IPS-20b (cell line): ENCODE measurements around the gene GSTO2.

Source experiments
- H3K27ac ChIP-seq: one replicate; pipeline ENCODE4 v1.5.1; 2013; ENCODE audit warnings: low read length
- H3K27me3 ChIP-seq: 2 replicates; pipeline ENCODE4 v1.6.1; 2013; ENCODE audit warnings: mild to moderate bottlenecking, low read length, inconsistent platforms; ENCODE audit not compliant: insufficient read depth
- H3K36me3 ChIP-seq: 2 replicates; pipeline ENCODE4 v1.6.1; 2013; ENCODE audit warnings: low read depth, mild to moderate bottlenecking, inconsistent platforms, low read length, moderate library complexity; ENCODE audit not compliant: insufficient read depth
- H3K4me1 ChIP-seq: 2 replicates; pipeline ENCODE4 v1.6.1; 2013; ENCODE audit warnings: mild to moderate bottlenecking, control low read depth, inconsistent platforms, low read length, moderate library complexity; ENCODE audit not compliant: insufficient read depth
- H3K4me3 ChIP-seq: 2 replicates; pipeline ENCODE4 v1.5.1; 2013; ENCODE audit warnings: mild to moderate bottlenecking, low read length, inconsistent platforms
- H3K9ac ChIP-seq: 2 replicates; pipeline ENCODE4 v1.6.1; 2013; ENCODE audit warnings: low read depth, mild to moderate bottlenecking, inconsistent platforms, low read length, moderate library complexity
- H3K9me3 ChIP-seq: 2 replicates; pipeline ENCODE4 v1.6.1; 2013; ENCODE audit warnings: mild to moderate bottlenecking, low read depth, low read length, inconsistent platforms; ENCODE audit not compliant: insufficient read depth

The GSTO2 gene

GRCh38 chr10:104332243-104333031 is 63.5 kb downstream of the GSTO2 start:
- H3K4me1 ChIP-seq = peaks cover 79% of the 10 kb centered on the region
- no peaks in the 10 kb centered on the region for H3K27me3 ChIP-seq
- H3K9me3 ChIP-seq = no peaks in the 10 kb centered on the region
- peaks cover 4% of the 10 kb centered on the region; the same call in 1 of the 2 replicates for H3K36me3 ChIP-seq
- peak overlapping the region; percentile 35; the same call in 1 of the 2 replicates for H3K4me3 ChIP-seq
- H3K9ac ChIP-seq = peak overlapping the region; percentile 79; the same call in 1 of the 2 replicates
- peak overlapping the region; percentile 64 for H3K27ac ChIP-seq

DNA sequence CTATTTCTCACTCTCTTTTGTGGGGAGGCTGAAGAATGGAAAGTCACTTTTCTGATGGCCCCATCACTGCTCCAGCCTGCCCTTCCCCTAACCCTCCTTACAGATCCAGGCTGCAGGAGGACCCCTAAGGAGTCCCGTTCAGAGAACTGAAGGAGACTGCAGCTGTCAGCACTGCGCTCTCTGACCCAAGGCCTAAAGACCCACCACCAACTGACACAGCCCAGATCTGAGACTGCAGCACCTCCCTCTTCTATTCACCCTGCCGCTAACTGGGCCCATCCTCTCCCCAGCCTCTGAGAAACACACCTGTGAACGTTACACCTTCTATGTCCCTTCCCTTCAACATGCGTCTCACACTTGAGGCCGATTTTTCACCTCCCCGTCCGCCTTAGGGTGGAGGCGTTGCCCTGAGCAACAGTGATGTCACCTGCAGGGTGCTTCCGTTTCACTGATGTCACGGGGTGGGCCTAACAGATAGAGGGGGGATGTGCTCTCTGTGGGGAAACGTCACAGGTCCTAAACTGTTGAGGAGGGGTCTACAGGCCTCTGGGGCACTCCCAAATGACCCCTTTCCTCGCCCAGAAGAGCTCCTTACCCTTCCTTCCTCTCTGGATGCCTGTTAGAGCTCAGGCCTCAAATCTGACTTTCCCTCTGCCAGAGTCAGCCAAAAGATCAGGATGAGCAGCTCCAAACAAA is 64.2 kb downstream of the GSTO2 start:
- H3K4me3 ChIP-seq = no peak overlapping the region; the same call in 1 of the 2 replicates
- H3K9ac ChIP-seq = no peak overlapping the region
- no peaks in the 10 kb centered on the region for H3K27me3 ChIP-seq
- H3K27ac ChIP-seq = peak overlapping the region; percentile 64
- peaks cover 4% of the 10 kb centered on the region; the same call in 1 of the 2 replicates for H3K36me3 ChIP-seq
- H3K4me1 ChIP-seq = peaks cover 71% of the 10 kb centered on the region
- H3K9me3 ChIP-seq = no peaks in the 10 kb centered on the region

DNA sequence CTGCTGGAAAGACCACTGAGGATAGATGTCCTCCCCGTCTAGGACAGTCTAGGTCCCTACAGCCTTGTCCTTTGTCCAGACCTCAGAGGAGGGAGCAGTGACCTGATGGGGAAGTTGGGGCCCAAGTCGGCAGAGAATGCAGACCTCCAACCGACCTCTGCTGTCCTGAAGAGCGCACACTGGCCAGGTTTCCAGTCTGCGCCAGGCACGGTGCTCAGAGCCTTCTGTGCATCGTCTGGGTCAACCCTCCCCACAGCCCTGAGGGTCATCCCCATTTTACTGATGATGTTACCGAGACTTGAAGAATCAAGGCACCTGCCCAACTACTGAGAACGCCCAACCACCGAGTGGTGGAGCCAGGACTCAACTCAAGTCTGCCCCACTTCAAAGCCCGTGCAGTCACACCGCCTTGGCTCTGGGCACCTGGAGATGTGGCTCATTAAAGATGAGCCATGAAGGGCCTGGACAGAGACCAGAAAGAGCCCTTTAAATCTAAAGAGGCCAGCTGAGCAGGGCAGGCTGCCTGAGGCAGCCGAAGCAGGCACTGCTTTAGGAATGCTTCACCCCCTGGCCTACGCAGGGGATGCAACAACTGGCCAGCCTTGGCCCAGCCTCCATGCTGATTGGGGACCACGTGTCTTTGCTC is 64.9 kb downstream of the GSTO2 start:
- Histone ChIP-seq H3K4me1 (peaks cover 65% of the 10 kb centered on the region), H3K36me3 (peaks cover 4% of the 10 kb centered on the region; the same call in 1 of the 2 replicates), H3K4me3 (no peak overlapping the region; the same call in 1 of the 2 replicates), H3K27me3 (peaks cover under 1% of the 10 kb centered on the region; the same call in 1 of the 2 replicates), H3K9ac (no peak overlapping the region), H3K27ac (no peak overlapping the region), H3K9me3 (no peaks in the 10 kb centered on the region)

- no peak overlapping the region for H3K4me3 ChIP-seq
- H3K36me3 ChIP-seq = peaks cover 4% of the 10 kb centered on the region; the same call in 1 of the 2 replicates
- H3K27me3 ChIP-seq = peaks cover 7% of the 10 kb centered on the region; the same call in 1 of the 2 replicates
- H3K4me1 ChIP-seq = peaks cover 61% of the 10 kb centered on the region
- no peak overlapping the region; the same call in 1 of the 2 replicates for H3K9ac ChIP-seq
- no peaks in the 10 kb centered on the region for H3K9me3 ChIP-seq
- no peak overlapping the region for H3K27ac ChIP-seq
Measured at GRCh38 chr10:104334561-104334960, 65.6 kb downstream of the GSTO2 start.

- Histone ChIP-seq H3K27me3 (peaks cover 9% of the 10 kb centered on the region), H3K9ac (peak overlapping the region; percentile 12), H3K4me1 (peaks cover 59% of the 10 kb centered on the region), H3K36me3 (peaks cover 4% of the 10 kb centered on the region; the same call in 1 of the 2 replicates), H3K27ac (no peak overlapping the region), H3K9me3 (no peaks in the 10 kb centered on the region), H3K4me3 (0 out of 2 replicates have a peak overlapping the region, but pooled peaks have one; percentile 32)
Measured at GRCh38 chr10:104334965-104335650, 66.1 kb downstream of the GSTO2 start.

DNA sequence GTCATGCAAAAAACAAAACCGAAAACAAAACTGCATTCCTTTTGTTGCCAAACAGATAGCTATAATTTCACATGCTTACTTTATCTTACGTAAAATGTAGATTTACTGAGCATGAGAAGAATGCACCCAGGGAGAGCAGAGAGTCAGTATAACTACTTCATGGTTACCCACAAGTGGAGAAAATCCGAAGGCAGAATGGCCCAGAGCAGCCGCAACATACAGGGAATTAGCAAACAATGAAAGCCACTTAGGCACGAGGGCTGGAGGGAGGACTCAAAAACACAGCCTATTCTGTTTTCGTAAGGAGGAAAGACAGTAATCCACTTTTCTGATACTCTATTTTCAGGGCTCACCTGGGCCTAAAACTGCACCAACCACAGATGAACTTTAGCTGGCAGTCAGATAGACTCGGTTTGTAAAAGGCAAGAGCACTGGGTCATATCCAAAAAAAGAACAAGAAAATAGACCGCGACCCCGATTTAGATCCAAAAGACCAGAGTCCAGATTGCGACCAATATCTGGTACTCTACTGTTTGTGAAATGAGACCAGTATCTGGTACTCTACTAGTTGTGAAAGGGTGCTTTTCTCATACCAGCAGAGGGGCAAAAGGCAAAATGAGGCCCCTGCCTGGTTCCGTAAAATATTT is 68.0 kb downstream of the GSTO2 start:
- no peaks in the 10 kb centered on the region for H3K9me3 ChIP-seq
- peaks cover 9% of the 10 kb centered on the region for H3K27me3 ChIP-seq
- H3K27ac ChIP-seq = peak overlapping the region; percentile 64
- peaks cover 43% of the 10 kb centered on the region for H3K4me1 ChIP-seq
- H3K4me3 ChIP-seq = peak overlapping the region; percentile 95
- H3K9ac ChIP-seq = peak overlapping the region; percentile 92; the same call in 1 of the 2 replicates
- peaks cover 4% of the 10 kb centered on the region; the same call in 1 of the 2 replicates for H3K36me3 ChIP-seq

DNA sequence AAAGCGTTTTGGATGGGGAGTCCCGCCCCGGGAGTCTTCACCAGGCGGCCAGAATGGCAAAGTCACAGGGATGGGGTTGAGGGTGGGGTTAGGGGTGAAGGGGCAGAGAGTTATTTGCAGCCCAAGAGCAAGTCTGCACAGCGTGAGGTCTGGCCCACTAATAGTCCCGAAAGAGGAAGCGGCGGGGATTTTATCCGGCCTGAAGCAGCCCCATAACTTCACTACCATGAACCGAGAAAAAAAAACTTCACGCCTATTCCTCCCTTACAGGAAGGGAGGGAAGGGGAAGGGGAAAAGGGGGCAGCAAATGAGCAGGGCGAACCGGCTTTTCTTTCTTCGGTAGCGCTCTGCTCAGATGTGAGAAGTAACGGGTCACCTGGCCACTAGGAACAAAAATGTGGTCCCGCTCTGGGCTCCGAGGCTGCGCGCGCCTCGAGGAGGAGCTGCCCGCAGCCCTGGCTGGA is 68.6 kb downstream of the GSTO2 start:
- H3K27ac ChIP-seq = peak overlapping the region; percentile 64
- H3K9ac ChIP-seq = peak overlapping the region; percentile 92; the same call in 1 of the 2 replicates
- H3K4me1 ChIP-seq = peaks cover 37% of the 10 kb centered on the region
- H3K4me3 ChIP-seq = peak overlapping the region; percentile 95
- peaks cover 4% of the 10 kb centered on the region; the same call in 1 of the 2 replicates for H3K36me3 ChIP-seq
- H3K9me3 ChIP-seq = no peaks in the 10 kb centered on the region
- peaks cover 9% of the 10 kb centered on the region for H3K27me3 ChIP-seq

GRCh38 chr10:104337985-104338735 is 69.2 kb downstream of the GSTO2 start, which contains the start of gene ITPRIP:
TSS of gene ITPRIP (minus strand) at chr10:104338465. CDS start at chr10:104316051, 22,414 bp downstream.
- no peaks in the 10 kb centered on the region for H3K9me3 ChIP-seq
- peak within 1 kb of the TSS; percentile 95 for H3K4me3 ChIP-seq
- peaks cover 9% of the 10 kb centered on the region for H3K27me3 ChIP-seq
- H3K36me3 ChIP-seq = peaks cover 4% of the 10 kb centered on the region; the same call in 1 of the 2 replicates
- peaks cover 34% of the 10 kb centered on the region for H3K4me1 ChIP-seq
- peak within 1 kb of the TSS; percentile 92 for H3K9ac ChIP-seq
- H3K27ac ChIP-seq = peak within 1 kb of the TSS; percentile 64

GRCh38 chr10:104339469-104340110 is 70.6 kb downstream of the GSTO2 start:
- Histone ChIP-seq H3K27ac (no peak overlapping the region), H3K9ac (peak overlapping the region; percentile 92; the same call in 1 of the 2 replicates), H3K4me3 (peak overlapping the region; percentile 95), H3K27me3 (peaks cover 9% of the 10 kb centered on the region), H3K9me3 (no peaks in the 10 kb centered on the region), H3K36me3 (peaks cover 2% of the 10 kb centered on the region; the same call in 1 of the 2 replicates), H3K4me1 (peaks cover 21% of the 10 kb centered on the region)
